ENCODE results near the gene PRKACB.

GRCh38 chr1:84206375-84206774 lies 62.3 kb downstream of the PRKACB start:
- TF ChIP-seq REST (IDR thresholded peaks at IDR 0.05; ENCODE audit: insufficient read depth in 1 of 2, low read depth in 2 of 2, low read length in 2 of 2), result no peak
- no peak for TF ChIP-seq SIN3A (IDR thresholded peaks at IDR 0.05; ENCODE audit: borderline replicate concordance, insufficient read depth, low read length)
